ENCODE results near the gene NLRP3. TPM values are rescaled to one million over a fixed set of nuclear protein-coding genes. Genes with fewer than 3 reads are reported as not detected.

NLRP3 gene
- total RNA-seq, 1 donor from 2014 or later = 0.09 TPM

DNA sequence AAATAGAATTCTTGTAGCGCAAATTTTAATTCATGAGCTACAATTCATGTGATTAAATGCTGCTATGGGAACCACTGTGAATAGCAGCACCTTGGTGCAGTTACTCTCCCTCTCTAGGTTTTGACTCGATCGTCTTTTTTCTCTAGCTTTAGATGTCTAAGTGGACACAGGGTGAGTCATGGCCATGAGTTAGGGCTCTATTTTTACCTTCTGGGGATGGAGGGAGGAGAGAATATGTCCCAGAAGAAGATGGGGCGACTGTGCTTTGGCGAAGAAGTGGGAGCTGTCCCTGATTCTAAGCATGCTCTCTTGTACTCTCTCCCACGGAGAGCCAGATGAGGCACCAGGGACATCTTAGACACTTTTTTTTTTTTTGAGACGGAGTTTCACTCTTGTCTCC is 43.5 kb downstream of the NLRP3 start:
- H2AFZ ChIP-seq (ENCODE audit: low read depth, low read length) = no peak overlapping the region
- H3K36me3 ChIP-seq (ENCODE audit: insufficient read depth, low read length) = no peaks in the 10 kb centered on the region
- H3K27ac ChIP-seq (ENCODE audit: low read depth, low read length) = no peak overlapping the region
- Mint-ChIP-seq H3K27ac (ENCODE audit: unreplicated experiment) (no peak overlapping the region), H3K9me3 (ENCODE audit: unreplicated experiment) (peaks cover 1% of the 10 kb centered on the region), H3K27me3 (ENCODE audit: low read depth, unreplicated experiment) (peaks cover 2% of the 10 kb centered on the region), H3K36me3 (ENCODE audit: low read depth, unreplicated experiment) (no peaks in the 10 kb centered on the region), H3K4me3 (ENCODE audit: unreplicated experiment) (no peak overlapping the region), H3K4me1 (ENCODE audit: low read depth, unreplicated experiment) (no peaks in the 10 kb centered on the region)
- H3K4me3 ChIP-seq (ENCODE audit: insufficient read depth, low read depth, low read length) = no peak overlapping the region
- DNase-seq (ENCODE audit: low read depth) = no peak
- no peaks in the 10 kb centered on the region for H3K79me2 ChIP-seq (ENCODE audit: insufficient read depth, low read length)
- TF ChIP-seq EZH2 (IDR thresholded peaks at IDR 0.05; ENCODE audit: insufficient read depth, low read length) = no peak
- TF ChIP-seq, protein P1, sequence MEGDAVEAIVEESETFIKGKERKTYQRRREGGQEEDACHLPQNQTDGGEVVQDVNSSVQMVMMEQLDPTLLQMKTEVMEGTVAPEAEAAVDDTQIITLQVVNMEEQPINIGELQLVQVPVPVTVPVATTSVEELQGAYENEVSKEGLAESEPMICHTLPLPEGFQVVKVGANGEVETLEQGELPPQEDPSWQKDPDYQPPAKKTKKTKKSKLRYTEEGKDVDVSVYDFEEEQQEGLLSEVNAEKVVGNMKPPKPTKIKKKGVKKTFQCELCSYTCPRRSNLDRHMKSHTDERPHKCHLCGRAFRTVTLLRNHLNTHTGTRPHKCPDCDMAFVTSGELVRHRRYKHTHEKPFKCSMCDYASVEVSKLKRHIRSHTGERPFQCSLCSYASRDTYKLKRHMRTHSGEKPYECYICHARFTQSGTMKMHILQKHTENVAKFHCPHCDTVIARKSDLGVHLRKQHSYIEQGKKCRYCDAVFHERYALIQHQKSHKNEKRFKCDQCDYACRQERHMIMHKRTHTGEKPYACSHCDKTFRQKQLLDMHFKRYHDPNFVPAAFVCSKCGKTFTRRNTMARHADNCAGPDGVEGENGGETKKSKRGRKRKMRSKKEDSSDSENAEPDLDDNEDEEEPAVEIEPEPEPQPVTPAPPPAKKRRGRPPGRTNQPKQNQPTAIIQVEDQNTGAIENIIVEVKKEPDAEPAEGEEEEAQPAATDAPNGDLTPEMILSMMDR (IDR thresholded peaks at IDR 0.05; ENCODE audit: insufficient read depth, low read depth, low read length) = no peak
- FAIRE-seq = no peak
- no peaks in the 10 kb centered on the region for H3K4me1 ChIP-seq (ENCODE audit: insufficient read depth, low read length)
- H3K4me2 ChIP-seq (ENCODE audit: low read length) = no peak overlapping the region
- H3K9ac ChIP-seq (ENCODE audit: low read length) = no peak overlapping the region
- H3K9me3 ChIP-seq (ENCODE audit: insufficient read depth, low read depth, low read length) = peaks cover 2% of the 10 kb centered on the region
- no peaks in the 10 kb centered on the region for H3K27me3 ChIP-seq (ENCODE audit: insufficient read depth, low read length)
- H4K20me1 ChIP-seq (ENCODE audit: insufficient read depth, low read length) = no peaks in the 10 kb centered on the region

GRCh38 chr1:247465796-247466195 is 49.8 kb downstream of the NLRP3 start:
- H3K4me2 ChIP-seq (ENCODE audit: low read length) = no peak overlapping the region
- no peaks in the 10 kb centered on the region for H3K79me2 ChIP-seq (ENCODE audit: insufficient read depth, low read length)
- no peak for FAIRE-seq
- peaks cover 4% of the 10 kb centered on the region for H3K9me3 Mint-ChIP-seq (ENCODE audit: unreplicated experiment)
- H4K20me1 ChIP-seq (ENCODE audit: insufficient read depth, low read length) = no peaks in the 10 kb centered on the region
- TF ChIP-seq EZH2 (IDR thresholded peaks at IDR 0.05; ENCODE audit: insufficient read depth, low read length) = no peak
- TF ChIP-seq, protein P1 (IDR thresholded peaks at IDR 0.05; ENCODE audit: insufficient read depth, low read depth, low read length) = no peak
- no peak overlapping the region for H3K4me3 ChIP-seq (ENCODE audit: insufficient read depth, low read depth, low read length)
- no peak for DNase-seq (ENCODE audit: low read depth)
- no peaks in the 10 kb centered on the region for H3K36me3 ChIP-seq (ENCODE audit: insufficient read depth, low read length)
- H3K27me3 Mint-ChIP-seq (ENCODE audit: low read depth, unreplicated experiment) = no peaks in the 10 kb centered on the region
- H3K27ac Mint-ChIP-seq (ENCODE audit: unreplicated experiment) = no peak overlapping the region
- no peaks in the 10 kb centered on the region for H3K27me3 ChIP-seq (ENCODE audit: insufficient read depth, low read length)
- no peak overlapping the region for H3K9ac ChIP-seq (ENCODE audit: low read length)
- peaks cover 4% of the 10 kb centered on the region for H3K9me3 ChIP-seq (ENCODE audit: insufficient read depth, low read depth, low read length)
- no peak overlapping the region for H3K4me3 Mint-ChIP-seq (ENCODE audit: unreplicated experiment)
- H3K4me1 ChIP-seq (ENCODE audit: insufficient read depth, low read length) = no peaks in the 10 kb centered on the region
- H3K36me3 Mint-ChIP-seq (ENCODE audit: low read depth, unreplicated experiment) = no peaks in the 10 kb centered on the region
- H3K4me1 Mint-ChIP-seq (ENCODE audit: low read depth, unreplicated experiment) = no peaks in the 10 kb centered on the region
- H3K27ac ChIP-seq (ENCODE audit: low read depth, low read length) = no peak overlapping the region
- H2AFZ ChIP-seq (ENCODE audit: low read depth, low read length) = no peak overlapping the region

DNA sequence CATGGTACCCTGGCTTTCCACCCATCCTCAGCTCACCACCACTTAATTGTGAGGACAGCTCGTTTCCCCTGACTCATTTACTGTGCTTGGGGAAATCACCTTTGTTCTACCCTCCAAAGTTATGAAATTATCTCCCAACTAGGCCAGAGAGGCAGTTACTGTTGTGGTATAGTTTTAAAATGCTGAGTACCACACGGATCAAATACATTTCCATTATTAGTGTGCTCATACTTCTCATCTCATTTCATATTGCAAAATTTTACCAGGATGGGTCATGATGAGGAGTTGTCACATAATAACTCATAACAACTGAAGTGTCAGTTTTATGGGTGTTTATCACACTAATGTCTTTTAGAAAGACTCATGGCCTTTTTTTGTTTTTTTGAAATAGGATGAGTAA is 51.2 kb downstream of the NLRP3 start:
- no peaks in the 10 kb centered on the region for H3K36me3 ChIP-seq (ENCODE audit: insufficient read depth, low read length)
- no peak for TF ChIP-seq EZH2 (IDR thresholded peaks at IDR 0.05; ENCODE audit: insufficient read depth, low read length)
- TF ChIP-seq, protein P1 (IDR thresholded peaks at IDR 0.05; ENCODE audit: insufficient read depth, low read depth, low read length) = no peak
- no peaks in the 10 kb centered on the region for H4K20me1 ChIP-seq (ENCODE audit: insufficient read depth, low read length)
- H3K4me3 ChIP-seq (ENCODE audit: insufficient read depth, low read depth, low read length) = no peak overlapping the region
- peaks cover 4% of the 10 kb centered on the region for H3K9me3 Mint-ChIP-seq (ENCODE audit: unreplicated experiment)
- no peaks in the 10 kb centered on the region for H3K36me3 Mint-ChIP-seq (ENCODE audit: low read depth, unreplicated experiment)
- no peak overlapping the region for H2AFZ ChIP-seq (ENCODE audit: low read depth, low read length)
- H3K4me1 ChIP-seq (ENCODE audit: insufficient read depth, low read length) = no peaks in the 10 kb centered on the region
- no peak overlapping the region for H3K27ac Mint-ChIP-seq (ENCODE audit: unreplicated experiment)
- H3K9ac ChIP-seq (ENCODE audit: low read length) = no peak overlapping the region
- DNase-seq (ENCODE audit: low read depth) = no peak
- H3K4me2 ChIP-seq (ENCODE audit: low read length) = no peak overlapping the region
- no peaks in the 10 kb centered on the region for H3K27me3 ChIP-seq (ENCODE audit: insufficient read depth, low read length)
- no peaks in the 10 kb centered on the region for H3K4me1 Mint-ChIP-seq (ENCODE audit: low read depth, unreplicated experiment)
- H3K27me3 Mint-ChIP-seq (ENCODE audit: low read depth, unreplicated experiment) = no peaks in the 10 kb centered on the region
- H3K27ac ChIP-seq (ENCODE audit: low read depth, low read length) = no peak overlapping the region
- H3K4me3 Mint-ChIP-seq (ENCODE audit: unreplicated experiment) = no peak overlapping the region
- no peaks in the 10 kb centered on the region for H3K79me2 ChIP-seq (ENCODE audit: insufficient read depth, low read length)
- H3K9me3 ChIP-seq (ENCODE audit: insufficient read depth, low read depth, low read length) = peaks cover 4% of the 10 kb centered on the region
- no peak for FAIRE-seq
